ENCODE measurements around the gene ATOH1.

Gene ATOH1

GRCh38 chr4:93828332-93828994 is at the start of gene ATOH1:
Gene ATOH1 (plus strand): TSS chr4:93828753. CDS start chr4:93828927, 174 bp downstream.
- Histone ChIP-seq H3K4me3 (ENCODE audit: insufficient read length, low read depth) (peak within 1 kb of the TSS; percentile 47), H3K27me3 (ENCODE audit: insufficient read depth, insufficient read length) (peaks cover 85% of the 10 kb centered on the region), H3K9ac (ENCODE audit: insufficient read length, low read depth) (peak within 1 kb of the TSS; percentile 50), H3K4me1 (ENCODE audit: insufficient read depth, insufficient read length) (peaks cover 3% of the 10 kb centered on the region), H3K36me3 (ENCODE audit: insufficient read depth, insufficient read length, low read length) (no peaks in the 10 kb centered on the region), H3K9me3 (ENCODE audit: insufficient read depth, low read length) (no peaks in the 10 kb centered on the region)
- peak; percentile 72 for DNase-seq (ENCODE audit: low read depth, low spot score)
- TF ChIP-seq SUZ12 (IDR thresholded peaks at IDR 0.05; ENCODE audit: extremely low read depth, insufficient read depth, insufficient read length) (no peak), YY1 (IDR thresholded peaks at IDR 0.05; ENCODE audit: insufficient read depth, insufficient read length) (no peak), ZNF274 (IDR thresholded peaks at IDR 0.05; ENCODE audit: low read depth, low read length) (no peak)

- H3K36me3 ChIP-seq (ENCODE audit: insufficient read depth, insufficient read length, low read length): no peaks in the 10 kb centered on the region
- H3K9ac ChIP-seq (ENCODE audit: insufficient read length, low read depth): no peak overlapping the region
- H3K9me3 ChIP-seq (ENCODE audit: insufficient read depth, low read length): no peaks in the 10 kb centered on the region
- no peak overlapping the region for H3K4me3 ChIP-seq (ENCODE audit: insufficient read length, low read depth)
- TF ChIP-seq SUZ12 (IDR thresholded peaks at IDR 0.05; ENCODE audit: extremely low read depth, insufficient read depth, insufficient read length) (no peak), ZNF274 (IDR thresholded peaks at IDR 0.05; ENCODE audit: low read depth, low read length) (no peak), YY1 (IDR thresholded peaks at IDR 0.05; ENCODE audit: insufficient read depth, insufficient read length) (no peak)
- H3K4me1 ChIP-seq (ENCODE audit: insufficient read depth, insufficient read length): no peaks in the 10 kb centered on the region
- DNase-seq (ENCODE audit: low read depth, low spot score): no peak
- H3K27me3 ChIP-seq (ENCODE audit: insufficient read depth, insufficient read length): no peaks in the 10 kb centered on the region
Measured at GRCh38 chr4:93779228-93779627, 49.3 kb upstream of the ATOH1 start.

DNA sequence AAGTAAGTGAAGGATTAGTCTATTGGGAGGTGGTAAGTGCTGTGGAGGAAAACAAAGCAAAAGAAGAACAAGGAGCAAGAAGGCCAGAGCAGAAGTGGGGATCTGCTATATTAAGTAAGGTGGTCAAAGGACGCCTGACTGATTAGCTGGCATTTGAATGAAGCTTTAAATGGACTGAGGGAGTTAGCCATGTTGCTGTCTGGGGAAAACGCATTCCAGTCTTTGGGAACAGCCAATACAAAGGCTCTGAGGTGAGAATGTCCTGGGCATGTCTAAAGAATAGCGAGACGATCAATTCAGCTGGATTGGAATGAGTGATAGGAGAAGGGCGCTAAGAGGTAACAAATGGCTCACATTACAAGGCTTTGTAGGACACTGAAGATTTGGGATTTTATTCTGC is 48.5 kb upstream of the ATOH1 start:
- H3K4me1 ChIP-seq (ENCODE audit: insufficient read depth, insufficient read length): no peaks in the 10 kb centered on the region
- H3K27me3 ChIP-seq (ENCODE audit: insufficient read depth, insufficient read length): no peaks in the 10 kb centered on the region
- no peak overlapping the region for H3K9ac ChIP-seq (ENCODE audit: insufficient read length, low read depth)
- no peaks in the 10 kb centered on the region for H3K9me3 ChIP-seq (ENCODE audit: insufficient read depth, low read length)
- no peak for TF ChIP-seq ZNF274 (IDR thresholded peaks at IDR 0.05; ENCODE audit: low read depth, low read length)
- no peak for TF ChIP-seq YY1 (IDR thresholded peaks at IDR 0.05; ENCODE audit: insufficient read depth, insufficient read length)
- TF ChIP-seq SUZ12 (IDR thresholded peaks at IDR 0.05; ENCODE audit: extremely low read depth, insufficient read depth, insufficient read length): no peak
- no peaks in the 10 kb centered on the region for H3K36me3 ChIP-seq (ENCODE audit: insufficient read depth, insufficient read length, low read length)
- no peak for DNase-seq (ENCODE audit: low read depth, low spot score)
- H3K4me3 ChIP-seq (ENCODE audit: insufficient read length, low read depth): no peak overlapping the region

GRCh38 chr4:93781198-93781597 is 47.4 kb upstream of the ATOH1 start:
- no peaks in the 10 kb centered on the region for H3K4me1 ChIP-seq (ENCODE audit: insufficient read depth, insufficient read length)
- H3K4me3 ChIP-seq (ENCODE audit: insufficient read length, low read depth): no peak overlapping the region
- no peaks in the 10 kb centered on the region for H3K9me3 ChIP-seq (ENCODE audit: insufficient read depth, low read length)
- no peak for DNase-seq (ENCODE audit: low read depth, low spot score)
- TF ChIP-seq SUZ12 (IDR thresholded peaks at IDR 0.05; ENCODE audit: extremely low read depth, insufficient read depth, insufficient read length) (no peak), ZNF274 (IDR thresholded peaks at IDR 0.05; ENCODE audit: low read depth, low read length) (no peak), YY1 (IDR thresholded peaks at IDR 0.05; ENCODE audit: insufficient read depth, insufficient read length) (no peak)
- H3K36me3 ChIP-seq (ENCODE audit: insufficient read depth, insufficient read length, low read length): no peaks in the 10 kb centered on the region
- no peaks in the 10 kb centered on the region for H3K27me3 ChIP-seq (ENCODE audit: insufficient read depth, insufficient read length)
- H3K9ac ChIP-seq (ENCODE audit: insufficient read length, low read depth): no peak overlapping the region

- H3K4me1 ChIP-seq (ENCODE audit: insufficient read depth, insufficient read length): no peaks in the 10 kb centered on the region
- no peak for DNase-seq (ENCODE audit: low read depth, low spot score)
- H3K36me3 ChIP-seq (ENCODE audit: insufficient read depth, insufficient read length, low read length): no peaks in the 10 kb centered on the region
- H3K4me3 ChIP-seq (ENCODE audit: insufficient read length, low read depth): no peak overlapping the region
- H3K9me3 ChIP-seq (ENCODE audit: insufficient read depth, low read length): no peaks in the 10 kb centered on the region
- no peak overlapping the region for H3K9ac ChIP-seq (ENCODE audit: insufficient read length, low read depth)
- no peak for TF ChIP-seq ZNF274 (IDR thresholded peaks at IDR 0.05; ENCODE audit: low read depth, low read length)
- no peak for TF ChIP-seq SUZ12 (IDR thresholded peaks at IDR 0.05; ENCODE audit: extremely low read depth, insufficient read depth, insufficient read length)
- no peak for TF ChIP-seq YY1 (IDR thresholded peaks at IDR 0.05; ENCODE audit: insufficient read depth, insufficient read length)
- no peaks in the 10 kb centered on the region for H3K27me3 ChIP-seq (ENCODE audit: insufficient read depth, insufficient read length)
Measured at GRCh38 chr4:93786149-93786548, 42.4 kb upstream of the ATOH1 start.

DNA sequence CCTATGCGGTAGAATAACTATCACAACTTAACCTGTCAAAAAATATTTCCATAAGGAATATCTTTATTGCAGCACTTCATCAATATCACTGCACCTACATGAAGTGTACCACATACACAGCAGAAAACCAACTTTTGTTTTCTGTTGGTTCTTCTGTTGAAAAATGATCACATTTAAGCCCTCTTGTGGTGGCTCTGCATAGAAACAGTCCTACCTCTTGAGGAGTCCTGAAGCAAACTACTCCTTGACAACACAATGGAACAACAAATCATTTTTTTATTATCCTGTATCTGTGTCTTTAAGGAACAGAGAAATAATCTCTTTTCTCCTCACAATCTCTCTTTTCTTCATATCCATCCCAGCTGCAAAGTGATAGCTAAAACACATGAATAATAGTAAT is 39.8 kb upstream of the ATOH1 start:
- H3K27me3 ChIP-seq (ENCODE audit: insufficient read depth, insufficient read length): no peaks in the 10 kb centered on the region
- H3K9ac ChIP-seq (ENCODE audit: insufficient read length, low read depth): no peak overlapping the region
- no peak overlapping the region for H3K4me3 ChIP-seq (ENCODE audit: insufficient read length, low read depth)
- DNase-seq (ENCODE audit: low read depth, low spot score): no peak
- H3K36me3 ChIP-seq (ENCODE audit: insufficient read depth, insufficient read length, low read length): no peaks in the 10 kb centered on the region
- no peak for TF ChIP-seq ZNF274 (IDR thresholded peaks at IDR 0.05; ENCODE audit: low read depth, low read length)
- no peak for TF ChIP-seq SUZ12 (IDR thresholded peaks at IDR 0.05; ENCODE audit: extremely low read depth, insufficient read depth, insufficient read length)
- no peak for TF ChIP-seq YY1 (IDR thresholded peaks at IDR 0.05; ENCODE audit: insufficient read depth, insufficient read length)
- H3K4me1 ChIP-seq (ENCODE audit: insufficient read depth, insufficient read length): no peaks in the 10 kb centered on the region
- H3K9me3 ChIP-seq (ENCODE audit: insufficient read depth, low read length): no peaks in the 10 kb centered on the region

GRCh38 chr4:93791570-93792195 is 36.9 kb upstream of the ATOH1 start:
- no peak overlapping the region for H3K4me3 ChIP-seq (ENCODE audit: insufficient read length, low read depth)
- no peak overlapping the region for H3K9ac ChIP-seq (ENCODE audit: insufficient read length, low read depth)
- no peaks in the 10 kb centered on the region for H3K9me3 ChIP-seq (ENCODE audit: insufficient read depth, low read length)
- peak; percentile 43 for DNase-seq (ENCODE audit: low read depth, low spot score)
- no peaks in the 10 kb centered on the region for H3K4me1 ChIP-seq (ENCODE audit: insufficient read depth, insufficient read length)
- H3K27me3 ChIP-seq (ENCODE audit: insufficient read depth, insufficient read length): no peaks in the 10 kb centered on the region
- H3K36me3 ChIP-seq (ENCODE audit: insufficient read depth, insufficient read length, low read length): no peaks in the 10 kb centered on the region
- no peak for TF ChIP-seq ZNF274 (IDR thresholded peaks at IDR 0.05; ENCODE audit: low read depth, low read length)
- no peak for TF ChIP-seq YY1 (IDR thresholded peaks at IDR 0.05; ENCODE audit: insufficient read depth, insufficient read length)
- TF ChIP-seq SUZ12 (IDR thresholded peaks at IDR 0.05; ENCODE audit: extremely low read depth, insufficient read depth, insufficient read length): no peak

All from NT2/D1 (cell line).